Tibial artery (tissue), 4 donors: ENCODE data around the gene AURKB.

Source experiments
- DNase-seq, 2 donors: peaks; one replicate each; pipeline ENCODE4 v3.0.0-alpha.2; 2019
- H3K27ac ChIP-seq, 2 donors: fragments of 200-600 bp; sonication (generic) in 1 of 2; 1 replicate in 1 of 2; 2 replicates in 1 of 2; pipeline ENCODE4 v1.5.1; 2018 to 2019; ENCODE audit warnings: mild to moderate bottlenecking in 1 of 2
- H3K27me3 ChIP-seq, 2 donors: fragments of 200-600 bp; sonication (generic) in 1 of 2; one replicate each; pipeline versions ENCODE4 v1.5.1 to v1.6.0; 2016 to 2019
- H3K36me3 ChIP-seq, 3 donors: fragments of 200-600 bp; sonication (generic) in 2 of 3; one replicate each; pipeline ENCODE4 v1.5.1; 2016 to 2019; ENCODE audit warnings: mild to moderate bottlenecking in 2 of 3
- H3K4me1 ChIP-seq, 4 donors: fragments of 200-600 bp; sonication (generic) in 2 of 4; 1 replicate in 3 of 4; 2 replicates in 1 of 4; pipeline ENCODE4 v1.5.1; 2016 to 2019
- H3K4me3 ChIP-seq, 2 donors: fragments of 200-600 bp; sonication (generic) in 1 of 2; 1 replicate in 1 of 2; 2 replicates in 1 of 2; pipeline ENCODE4 v1.5.1; 2018 to 2019; ENCODE audit warnings: mild to moderate bottlenecking in 2 of 2
- H3K9me3 ChIP-seq, 3 donors: fragments of 200-600 bp; sonication (generic) in 1 of 3; one replicate each; pipeline ENCODE4 v1.5.1; 2016 to 2019
- intact Hi-C: fragments of 100-400 bp; cut with DNase I; formaldehyde crosslinking; loops from one replicate; pipeline ENCODE4 v1.15.0; 2023; ENCODE audit warnings: low total_unique reads
- TF ChIP-seq, protein P1 (sequence below), 2 experiments: fragments of 200-600 bp in 1 of 2; fragments of 450-650 bp in 1 of 2; IDR thresholded peaks; one replicate each; pipeline ENCODE4 v1.5.1; 2017 to 2019; ENCODE audit warnings: antibody characterized with exemption in 2 of 2, mild to moderate bottlenecking in 1 of 2, moderate library complexity in 1 of 2

AURKB gene

DNA sequence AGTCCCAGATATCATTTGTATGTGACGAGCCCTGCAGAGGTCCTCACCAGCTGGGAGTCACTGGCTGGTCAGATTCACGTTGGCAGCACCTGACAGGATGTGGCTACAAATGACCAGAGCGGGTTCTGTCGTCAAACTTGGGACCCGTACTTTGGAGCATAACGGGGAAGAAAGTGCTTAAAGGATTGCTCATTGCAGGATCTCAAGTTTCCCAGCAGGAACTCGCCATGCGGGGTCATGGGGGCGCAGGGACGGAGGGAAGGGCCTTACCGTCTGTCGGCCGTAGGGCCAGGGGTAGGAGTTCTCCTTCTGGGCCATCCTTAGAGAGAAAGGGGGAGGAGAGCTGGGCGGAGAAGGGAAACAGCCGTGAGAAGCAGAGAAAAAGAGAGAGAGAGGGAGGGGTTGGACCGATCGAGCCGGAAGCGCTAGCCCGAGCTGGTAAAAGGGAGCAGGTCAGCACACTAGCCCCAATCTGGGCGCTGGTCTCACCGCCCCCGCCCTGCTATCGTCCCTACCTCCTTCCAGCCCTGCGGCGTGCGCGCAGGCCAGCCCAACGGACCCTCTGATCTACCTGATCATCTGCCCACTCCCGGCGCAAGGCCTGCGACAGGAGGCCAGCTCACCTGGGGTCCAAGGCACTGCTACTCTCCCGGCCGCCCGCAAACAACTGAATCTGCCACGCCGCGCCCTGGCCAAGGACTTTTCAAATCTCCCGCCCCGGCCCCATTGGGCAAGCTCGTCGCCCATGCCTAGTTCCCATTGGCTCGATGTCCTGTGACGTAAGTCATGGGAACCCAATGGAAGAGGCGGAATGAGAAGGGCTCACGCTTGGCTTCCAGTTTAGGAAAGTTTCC is at the start of gene AURKB:
TSS of gene AURKB (minus strand) at position 669 of the 854 bp plus-strand sequence. CDS start at position 318, 351 bp downstream.
- peak; percentile 96 to 97 for DNase-seq
- peak within 1 kb of the TSS; percentile 58 to 63 for H3K4me3 ChIP-seq
- intact Hi-C loops = no loop called here
- no peaks in the 10 kb centered on the region for H3K36me3 ChIP-seq
- H3K27ac ChIP-seq = peak within 1 kb of the TSS; percentile 77 to 82
- peaks cover 0 to 14% (median 8%) of the 10 kb centered on the region in 4 donors for H3K4me1 ChIP-seq
- no peaks in the 10 kb centered on the region for H3K9me3 ChIP-seq
- TF ChIP-seq, protein P1, sequence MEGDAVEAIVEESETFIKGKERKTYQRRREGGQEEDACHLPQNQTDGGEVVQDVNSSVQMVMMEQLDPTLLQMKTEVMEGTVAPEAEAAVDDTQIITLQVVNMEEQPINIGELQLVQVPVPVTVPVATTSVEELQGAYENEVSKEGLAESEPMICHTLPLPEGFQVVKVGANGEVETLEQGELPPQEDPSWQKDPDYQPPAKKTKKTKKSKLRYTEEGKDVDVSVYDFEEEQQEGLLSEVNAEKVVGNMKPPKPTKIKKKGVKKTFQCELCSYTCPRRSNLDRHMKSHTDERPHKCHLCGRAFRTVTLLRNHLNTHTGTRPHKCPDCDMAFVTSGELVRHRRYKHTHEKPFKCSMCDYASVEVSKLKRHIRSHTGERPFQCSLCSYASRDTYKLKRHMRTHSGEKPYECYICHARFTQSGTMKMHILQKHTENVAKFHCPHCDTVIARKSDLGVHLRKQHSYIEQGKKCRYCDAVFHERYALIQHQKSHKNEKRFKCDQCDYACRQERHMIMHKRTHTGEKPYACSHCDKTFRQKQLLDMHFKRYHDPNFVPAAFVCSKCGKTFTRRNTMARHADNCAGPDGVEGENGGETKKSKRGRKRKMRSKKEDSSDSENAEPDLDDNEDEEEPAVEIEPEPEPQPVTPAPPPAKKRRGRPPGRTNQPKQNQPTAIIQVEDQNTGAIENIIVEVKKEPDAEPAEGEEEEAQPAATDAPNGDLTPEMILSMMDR (IDR thresholded peaks at IDR 0.05) = no peak
- no peaks in the 10 kb centered on the region for H3K27me3 ChIP-seq

DNA sequence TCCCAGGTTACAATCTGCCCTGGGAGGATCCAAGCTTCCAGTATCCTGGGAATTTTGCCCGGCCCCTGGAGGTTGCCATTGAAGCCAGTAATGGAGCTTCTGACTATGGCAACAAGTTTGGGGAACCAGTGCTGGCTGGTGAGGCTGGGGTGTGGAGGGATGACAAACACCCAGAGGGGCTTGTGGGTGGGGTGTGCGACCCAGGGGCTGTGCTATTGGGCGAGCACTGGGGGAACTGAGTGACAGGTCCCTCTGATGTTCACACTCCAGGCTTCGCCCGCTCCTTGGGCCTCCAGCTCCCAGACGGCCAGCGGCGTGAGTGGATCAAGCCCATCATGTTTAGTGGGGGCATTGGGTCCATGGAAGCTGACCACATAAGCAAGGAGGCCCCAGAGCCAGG is 47.4 kb upstream of the AURKB start:
- Histone ChIP-seq H3K27ac (no peak overlapping the region), H3K4me1 (no peaks in the 10 kb centered on the region), H3K27me3 (no peaks in the 10 kb centered on the region), H3K36me3 (peaks cover 12 to 85% (median 72%) of the 10 kb centered on the region in 3 donors), H3K9me3 (no peaks in the 10 kb centered on the region), H3K4me3 (no peak overlapping the region)
- DNase-seq = no peak
- intact Hi-C loops = no loop called here
- TF ChIP-seq, protein P1 (IDR thresholded peaks at IDR 0.05) = no peak

DNA sequence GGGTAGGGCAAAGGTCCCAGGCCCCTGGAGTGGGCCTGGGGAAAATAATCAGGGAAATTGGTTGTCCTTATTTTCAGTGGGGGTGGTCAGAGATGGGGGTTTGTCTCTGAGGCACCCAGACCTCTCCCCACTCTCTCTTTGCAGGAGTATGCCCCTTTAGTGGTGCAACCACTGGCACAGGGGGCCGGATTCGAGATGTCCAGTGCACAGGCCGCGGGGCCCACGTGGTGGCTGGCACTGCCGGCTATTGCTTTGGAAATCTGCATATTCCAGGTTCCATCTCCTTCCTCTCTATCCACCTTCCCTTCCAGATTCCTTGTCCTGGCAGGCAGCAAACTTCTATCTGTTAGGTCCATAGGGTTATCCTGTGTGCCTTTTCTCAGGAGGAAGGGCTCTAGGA is 46.3 kb upstream of the AURKB start:
- H3K4me1 ChIP-seq = no peaks in the 10 kb centered on the region
- TF ChIP-seq, protein P1 (IDR thresholded peaks at IDR 0.05) = no peak
- DNase-seq = no peak
- H3K27ac ChIP-seq = no peak overlapping the region
- H3K4me3 ChIP-seq = no peak overlapping the region
- no peaks in the 10 kb centered on the region for H3K27me3 ChIP-seq
- intact Hi-C loops = no loop called here
- no peaks in the 10 kb centered on the region for H3K9me3 ChIP-seq
- peaks cover 12 to 76% (median 63%) of the 10 kb centered on the region in 3 donors for H3K36me3 ChIP-seq

DNA sequence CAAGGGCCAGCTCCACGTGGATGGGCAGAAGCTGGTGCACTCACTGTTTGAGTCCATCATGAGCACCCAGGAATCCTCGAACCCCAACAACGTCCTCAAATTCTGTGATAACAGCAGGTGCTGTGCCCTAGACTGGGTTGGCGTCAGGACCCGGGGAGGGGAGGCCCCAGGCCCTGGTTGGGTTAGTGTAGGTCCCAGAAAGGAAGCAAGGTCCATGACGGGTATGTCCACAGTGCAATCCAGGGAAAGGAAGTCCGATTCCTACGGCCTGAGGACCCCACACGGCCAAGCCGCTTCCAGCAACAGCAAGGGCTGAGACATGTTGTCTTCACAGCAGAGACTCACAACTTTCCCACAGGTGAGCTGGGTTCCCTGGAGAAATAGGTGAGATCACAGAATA is 45.9 kb upstream of the AURKB start:
- DNase-seq = no peak
- intact Hi-C loops = no loop called here
- H3K4me1 ChIP-seq = no peaks in the 10 kb centered on the region
- H3K27ac ChIP-seq = no peak overlapping the region
- H3K36me3 ChIP-seq = peaks cover 12 to 72% (median 59%) of the 10 kb centered on the region in 3 donors
- TF ChIP-seq, protein P1 (IDR thresholded peaks at IDR 0.05) = no peak
- no peak overlapping the region for H3K4me3 ChIP-seq
- no peaks in the 10 kb centered on the region for H3K27me3 ChIP-seq
- H3K9me3 ChIP-seq = no peaks in the 10 kb centered on the region

DNA sequence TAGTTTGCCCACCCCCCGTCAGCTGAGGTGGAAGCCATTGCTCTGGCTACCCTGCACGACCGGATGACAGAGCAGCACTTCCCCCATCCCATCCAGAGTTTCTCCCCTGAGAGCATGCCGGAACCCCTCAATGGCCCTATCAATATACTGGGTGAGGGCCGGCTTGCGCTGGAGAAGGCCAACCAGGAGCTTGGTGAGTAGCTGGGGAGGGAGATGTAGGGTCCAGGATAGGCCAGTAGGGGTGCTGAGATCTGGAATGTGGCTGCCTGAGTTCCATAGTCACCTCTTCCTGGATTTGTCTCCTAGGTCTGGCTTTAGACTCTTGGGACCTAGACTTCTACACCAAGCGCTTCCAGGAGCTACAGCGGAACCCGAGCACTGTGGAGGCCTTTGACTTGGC is 45.1 kb upstream of the AURKB start:
- no peak overlapping the region for H3K27ac ChIP-seq
- no peaks in the 10 kb centered on the region for H3K4me1 ChIP-seq
- intact Hi-C loops = no loop called here
- H3K36me3 ChIP-seq = peaks cover 8 to 64% (median 51%) of the 10 kb centered on the region in 3 donors
- TF ChIP-seq, protein P1 (IDR thresholded peaks at IDR 0.05) = no peak
- H3K9me3 ChIP-seq = no peaks in the 10 kb centered on the region
- H3K4me3 ChIP-seq = no peak overlapping the region
- no peak for DNase-seq
- H3K27me3 ChIP-seq = no peaks in the 10 kb centered on the region
